GM18520 (cell line): ENCODE measurements around the gene XPNPEP2.

Experiments used
- ATAC-seq: cut with Tn5 transposase; IDR thresholded peaks from one replicate; pipeline ENCODE4 v1.9.1; 2021; ENCODE audit not compliant: unreplicated experiment

Gene XPNPEP2

DNA sequence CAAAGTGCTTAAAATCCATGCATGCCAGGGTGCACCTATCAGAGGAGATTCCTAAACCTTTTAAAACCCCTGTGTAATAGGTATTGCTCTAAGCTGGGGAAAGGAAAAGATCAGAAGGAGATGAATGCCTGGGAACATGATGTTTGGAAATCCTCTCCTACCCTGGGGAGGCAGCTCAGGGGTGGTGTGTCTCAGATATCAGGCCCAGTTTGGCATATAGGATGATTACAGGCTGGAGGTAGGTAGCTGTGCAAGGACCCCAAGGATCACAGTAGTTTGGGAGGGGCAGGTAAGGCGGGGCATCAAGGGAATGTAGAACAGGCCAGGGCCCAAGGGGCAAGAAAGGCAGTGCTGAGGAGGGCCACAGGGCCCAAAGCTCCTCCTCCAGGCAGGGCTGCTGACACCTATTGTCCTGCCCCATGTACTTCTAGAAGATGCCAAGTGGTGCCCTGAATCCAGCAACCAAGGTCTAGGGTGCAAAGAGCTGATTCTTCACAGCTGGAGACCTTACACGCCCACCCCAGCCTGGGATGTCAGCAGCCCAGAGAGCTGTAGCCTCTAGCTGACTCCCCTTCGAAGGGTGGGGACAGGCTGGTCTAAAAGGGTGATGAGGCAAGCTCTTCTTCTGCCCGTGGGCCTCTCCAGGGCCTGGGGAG lies 58.6 kb downstream of the XPNPEP2 start:
- ATAC-seq = no peak

DNA sequence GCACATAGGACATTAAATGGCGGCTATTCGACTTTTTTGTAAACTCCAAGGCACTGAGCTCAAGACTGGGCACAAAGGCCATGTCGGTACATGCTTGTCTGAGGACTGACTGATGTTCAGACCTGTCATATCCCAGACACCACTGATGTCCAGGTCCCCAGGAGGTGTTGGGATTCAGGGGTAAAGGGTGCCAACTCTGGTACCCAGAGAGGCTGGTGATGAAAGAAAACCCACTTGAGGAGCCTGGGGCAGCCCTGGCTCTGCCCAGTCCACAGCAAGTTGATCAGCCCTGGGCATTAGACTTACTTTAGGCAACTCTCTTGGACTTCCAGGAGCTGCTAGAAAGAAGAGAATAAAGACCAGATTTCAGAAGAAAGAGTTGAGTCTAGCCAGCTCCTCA lies 59.7 kb downstream of the XPNPEP2 start:
- no peak for ATAC-seq

DNA sequence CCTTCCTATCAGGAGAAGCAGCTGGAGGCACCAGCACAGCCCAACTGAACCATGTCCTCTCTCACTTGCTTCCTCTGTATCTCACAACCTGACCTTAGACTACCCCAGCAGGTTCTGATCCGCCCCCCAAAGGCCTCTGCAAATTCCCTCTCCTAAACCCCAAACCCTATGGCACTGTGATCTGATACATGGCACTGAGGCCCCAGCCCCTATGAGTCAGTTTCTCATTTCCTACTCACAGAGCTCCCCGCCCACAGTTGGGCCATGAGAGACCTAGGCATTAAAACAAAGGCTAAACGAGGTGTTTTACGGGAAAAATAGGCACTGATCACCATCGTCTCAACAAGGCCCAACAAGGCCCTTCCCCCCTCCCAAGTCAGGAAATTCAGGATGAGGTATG lies 60.1 kb downstream of the XPNPEP2 start:
- ATAC-seq = no peak

DNA sequence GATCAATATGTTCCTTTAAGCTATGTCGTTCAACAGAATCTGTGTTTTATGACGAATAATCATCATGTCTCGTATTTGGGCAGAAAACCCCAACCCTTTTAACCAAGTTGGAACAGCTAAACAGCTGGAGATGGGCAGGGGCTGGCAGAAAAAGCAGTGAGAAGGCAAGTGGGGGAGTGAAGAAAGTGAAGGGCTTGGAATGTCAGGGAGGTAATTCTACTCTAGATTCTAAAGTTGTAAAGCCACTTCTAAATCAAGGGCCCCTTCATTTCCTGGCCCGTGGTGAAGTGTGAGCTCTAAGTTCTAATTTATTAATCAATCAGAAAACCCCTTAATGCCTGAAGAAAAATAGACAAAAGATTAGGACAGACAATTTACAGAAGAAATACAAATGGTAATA lies 61.4 kb downstream of the XPNPEP2 start:
- ATAC-seq = no peak

DNA sequence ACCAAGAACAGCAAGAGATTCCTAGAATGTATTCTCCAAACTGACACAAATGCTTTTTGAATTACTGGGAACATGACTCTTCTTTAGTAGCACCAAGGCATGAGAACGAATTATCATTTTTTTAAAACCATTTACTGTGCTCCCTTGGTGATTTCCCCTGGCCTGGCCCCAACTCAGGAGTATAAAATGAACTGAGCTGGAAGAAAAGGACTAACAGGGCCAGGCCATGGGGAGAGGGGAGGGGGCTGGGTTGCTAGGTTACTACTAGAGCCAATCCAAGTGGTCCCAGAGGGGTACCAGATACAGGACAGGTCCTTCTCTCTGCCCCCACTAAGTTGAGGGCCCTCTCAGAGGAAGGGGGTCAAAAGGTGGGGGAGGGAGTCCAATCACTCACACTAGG lies 64.1 kb downstream of the XPNPEP2 start:
- no peak for ATAC-seq

DNA sequence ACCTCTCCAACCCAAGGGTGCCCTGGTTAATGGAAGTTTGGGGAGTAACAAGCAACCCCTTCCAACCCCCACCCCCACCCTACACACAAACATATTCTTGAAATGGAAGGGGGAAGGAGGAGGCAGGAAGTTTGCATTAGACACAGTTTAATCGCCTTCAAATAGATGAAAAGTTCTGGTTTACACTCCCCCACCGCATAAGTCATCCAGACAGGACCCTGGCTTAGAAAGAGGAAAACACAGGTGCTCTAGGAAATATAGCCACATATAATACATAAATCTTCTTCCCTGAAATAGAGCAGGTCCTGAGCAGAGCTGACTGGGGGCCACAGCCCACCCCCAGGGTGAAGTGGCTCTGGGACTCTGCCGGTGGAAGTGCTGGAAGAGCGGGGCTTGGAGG lies 66.0 kb downstream of the XPNPEP2 start:
- ATAC-seq = no peak

DNA sequence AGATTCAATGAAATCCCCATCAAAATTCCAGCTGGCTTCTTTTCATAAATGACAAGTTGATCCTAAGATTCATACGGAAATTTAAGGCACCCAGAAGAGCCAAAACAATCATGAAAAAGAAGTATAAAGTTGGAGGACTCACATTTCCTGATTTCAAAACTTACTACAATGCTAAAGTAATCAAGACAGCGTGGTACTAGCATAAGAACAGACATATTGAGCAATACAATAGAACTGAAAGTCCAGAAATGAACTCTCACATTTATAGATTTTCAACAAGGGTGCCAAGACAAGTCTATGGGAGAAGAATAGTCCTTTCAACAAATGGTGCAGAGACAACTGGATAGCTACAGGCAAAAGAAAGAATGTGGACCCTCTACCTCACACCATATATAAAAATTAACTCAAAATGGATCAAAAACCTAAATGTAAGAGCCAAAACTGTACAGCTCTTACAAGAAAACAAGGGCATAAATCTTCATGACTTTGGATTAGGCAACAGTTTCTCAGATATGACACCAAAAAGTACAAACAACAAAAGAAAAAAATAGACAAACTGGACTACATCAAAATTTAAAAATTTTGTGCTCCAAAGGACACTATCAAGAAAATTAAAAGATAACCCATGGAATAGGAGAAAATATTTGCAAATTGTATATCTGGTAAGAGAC lies 69.5 kb downstream of the XPNPEP2 start:
- ATAC-seq = no peak

DNA sequence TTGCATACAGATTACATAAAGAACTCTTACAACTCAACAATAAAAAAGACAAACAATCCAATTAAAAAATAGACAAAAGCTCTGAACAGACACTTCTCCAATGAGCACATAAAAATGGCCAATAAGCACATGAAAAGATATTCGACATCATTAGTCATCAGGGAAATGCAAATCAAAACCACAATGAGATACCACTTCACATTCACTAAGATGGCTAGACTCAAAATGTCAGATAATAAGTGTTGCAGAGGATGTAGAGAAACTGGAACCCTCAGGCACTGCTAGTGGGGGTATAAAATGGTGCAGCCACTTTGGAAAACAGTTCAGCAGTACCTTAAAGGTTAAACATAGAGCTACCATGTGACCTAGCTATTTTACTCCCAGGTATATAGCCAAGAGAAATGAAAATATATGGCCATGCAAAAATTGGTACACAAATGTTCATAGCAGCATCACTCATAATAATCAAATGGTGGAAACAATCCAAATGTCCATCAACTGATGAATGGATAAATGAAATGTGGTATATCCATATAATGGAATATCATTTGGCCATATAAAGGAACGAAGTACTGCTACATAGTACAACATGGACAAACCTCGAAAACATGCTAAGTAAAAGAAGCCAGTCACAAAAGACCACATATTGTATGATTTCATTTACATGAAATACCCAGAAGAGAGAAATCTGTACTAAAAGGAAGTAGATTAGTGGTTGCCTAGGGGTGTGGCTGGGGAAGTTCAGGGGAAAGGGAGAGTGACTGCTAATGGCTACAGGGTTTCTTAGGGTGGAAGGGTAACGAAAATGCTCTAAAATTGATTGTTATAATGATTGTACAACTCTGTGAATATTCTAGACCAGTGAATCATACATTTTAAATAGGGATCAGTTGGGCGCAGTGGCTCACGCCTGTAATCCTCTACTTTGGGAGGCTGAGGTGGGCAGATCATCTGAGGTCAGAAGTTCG lies 70.3 kb downstream of the XPNPEP2 start:
- no peak for ATAC-seq

DNA sequence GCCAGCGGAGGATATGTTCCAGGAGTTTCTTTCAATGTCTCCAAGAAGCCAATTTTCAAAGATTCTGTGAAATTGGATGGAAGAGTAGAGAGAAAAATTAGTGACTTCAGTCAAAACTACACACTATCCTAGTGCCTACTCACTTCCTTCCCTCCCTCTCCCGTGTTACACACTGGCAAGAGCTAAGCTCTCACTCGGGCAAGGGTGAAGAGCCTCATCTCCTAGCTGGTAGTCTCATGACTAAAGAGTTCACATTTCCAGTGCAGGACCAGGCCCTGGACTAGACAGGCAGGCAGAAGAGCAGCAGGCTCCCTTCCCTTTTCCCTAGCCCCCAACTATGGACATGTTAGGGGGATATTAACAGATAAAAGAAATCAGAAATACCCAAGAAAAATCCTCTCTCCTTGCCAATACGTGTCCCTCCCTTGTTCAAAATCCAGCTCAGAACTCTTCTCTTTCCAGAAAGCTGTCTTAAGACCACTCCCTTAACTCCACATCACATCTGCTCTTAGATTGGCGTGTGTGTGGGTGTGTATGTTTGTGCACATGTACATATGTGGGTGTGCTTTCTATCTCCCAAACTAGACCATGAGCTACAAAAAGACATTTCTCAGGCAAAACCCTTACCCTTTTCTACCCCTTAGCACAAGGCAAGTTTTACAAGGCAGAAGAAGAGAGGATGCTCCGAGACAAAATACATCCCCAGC lies 75.0 kb downstream of the XPNPEP2 start:
- ATAC-seq = no peak

DNA sequence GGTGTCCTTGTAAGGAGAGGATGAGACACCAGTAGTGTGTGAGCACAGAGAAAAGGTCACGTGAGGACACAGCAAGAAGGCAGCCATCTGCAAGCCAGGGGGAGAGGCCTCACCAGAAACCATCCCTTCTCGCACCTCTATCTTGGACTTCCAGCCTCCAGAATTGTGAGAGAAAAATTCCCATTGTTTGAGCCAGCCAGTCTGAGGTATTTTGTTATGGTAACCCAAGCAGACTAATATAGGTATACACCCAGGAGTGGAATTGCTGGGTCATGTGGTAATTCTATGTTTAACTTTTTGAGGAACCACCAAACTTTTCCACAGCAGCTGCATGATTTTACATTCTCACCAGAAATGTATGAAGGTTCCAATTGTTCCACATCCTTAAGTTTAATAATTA lies 79.3 kb downstream of the XPNPEP2 start:
- no peak for ATAC-seq
